Thyroid gland (tissue), 4 donors: ENCODE measurements around the gene PTPRC. TPM values are rescaled to one million over a fixed set of nuclear protein-coding genes. Genes with fewer than 3 reads are reported as not detected.

Experiments
- DNase-seq, 2 donors: peaks; one replicate each; pipeline ENCODE4 v3.0.0-alpha.2; 2019
- H3K27ac ChIP-seq, 3 donors: fragments of 200-600 bp; sonication (generic); 1 replicate in 2 of 3; 2 replicates in 1 of 3; pipeline ENCODE4 v1.5.1; 2016 to 2019; ENCODE audit warnings: mild to moderate bottlenecking in 1 of 3, moderate library complexity in 1 of 3
- H3K27me3 ChIP-seq: fragments of 200-600 bp; sonication (generic); one replicate; pipeline ENCODE4 v1.5.1; 2019
- H3K36me3 ChIP-seq, 2 donors: fragments of 200-600 bp; sonication (generic); one replicate each; pipeline ENCODE4 v1.5.1; 2016 to 2019
- H3K4me1 ChIP-seq, 2 donors: fragments of 200-600 bp; sonication (generic); one replicate each; pipeline ENCODE4 v1.5.1; 2017 to 2019
- H3K4me3 ChIP-seq, 3 donors: fragments of 200-600 bp; sonication (generic); replicated peaks in 1 of 3; 1 replicate in 2 of 3; 2 replicates in 1 of 3; pipeline ENCODE4 v1.5.1; 2016; ENCODE audit warnings: mild to moderate bottlenecking in 1 of 3
- H3K9me3 ChIP-seq: fragments of 200-600 bp; sonication (generic); one replicate; pipeline ENCODE4 v1.5.1; 2017
- POLR2A ChIP-seq, 2 donors: fragments of 450-650 bp; IDR thresholded peaks; one replicate each; pipeline ENCODE4 v1.6.1; 2017; ENCODE audit warnings: antibody characterized with exemption in 2 of 2, mild to moderate bottlenecking in 2 of 2, moderate library complexity in 1 of 2
- WGBS, 2 donors: methylation state at CpG; one replicate each; pipeline ENCODE4 v1.1.5; 2017; 5-methylcytosine and 5-hydroxymethylcytosine counted together
- intact Hi-C: fragments of 100-400 bp; cut with DNase I; formaldehyde crosslinking; loops from one replicate; pipeline ENCODE4 v1.15.1; 2023
- total RNA-seq, 4 donors: library from RNA; depleted of rRNA; stranded (reverse); fragments of >200 nt; gene quantifications; one replicate each; pipeline ENCODE4 v1.2.3, GENCODE V29; 2016
- TF ChIP-seq, protein P1 (sequence below), 6 experiments: fragments of 200-600 bp in 3 of 6; fragments of 450-650 bp in 3 of 6; sonication (generic) in 3 of 6; IDR thresholded peaks; one replicate each; pipeline ENCODE4 v1.5.1; 2016 to 2019; ENCODE audit warnings: antibody characterized with exemption in 6 of 6, mild to moderate bottlenecking in 2 of 6, inconsistent platforms in 1 of 6, moderate library complexity in 1 of 6

The PTPRC gene
- total RNA-seq, 4 donors from 2014 or later, result 11.5 to 23.8 (median 16.9) TPM

DNA sequence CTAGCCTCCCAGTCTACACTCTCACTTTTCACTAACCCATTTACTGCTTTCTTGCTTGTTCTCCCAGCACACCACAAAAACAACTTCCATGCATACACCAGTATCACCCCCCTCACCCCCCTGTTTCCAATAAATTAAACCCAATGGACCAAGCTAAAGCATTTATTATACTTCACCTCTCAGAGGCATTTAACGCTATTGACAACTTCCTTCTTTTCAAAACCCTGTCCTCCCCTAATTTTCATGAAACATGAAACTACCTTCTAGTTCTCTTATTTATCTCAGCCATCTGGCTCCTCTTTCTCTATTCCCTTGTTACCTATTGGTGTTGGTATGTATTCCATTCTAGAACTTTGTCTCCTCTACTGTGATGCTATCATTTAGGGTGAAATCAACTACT is 32.3 kb downstream of the PTPRC start:
- H3K27me3 ChIP-seq, result no peaks in the 10 kb centered on the region
- no peak overlapping the region for H3K27ac ChIP-seq
- no peaks in the 10 kb centered on the region for H3K9me3 ChIP-seq
- intact Hi-C loops, result no loop called here
- H3K4me3 ChIP-seq, result no peak overlapping the region
- 74 to 79% methylated on average over 1 of the region's 1 CpG for WGBS, 2 donors
- H3K36me3 ChIP-seq, result no peaks in the 10 kb centered on the region
- no peak for DNase-seq
- H3K4me1 ChIP-seq, result no peaks in the 10 kb centered on the region
- TF ChIP-seq POLR2A (IDR thresholded peaks at IDR 0.05), result no peak
- TF ChIP-seq, protein P1, sequence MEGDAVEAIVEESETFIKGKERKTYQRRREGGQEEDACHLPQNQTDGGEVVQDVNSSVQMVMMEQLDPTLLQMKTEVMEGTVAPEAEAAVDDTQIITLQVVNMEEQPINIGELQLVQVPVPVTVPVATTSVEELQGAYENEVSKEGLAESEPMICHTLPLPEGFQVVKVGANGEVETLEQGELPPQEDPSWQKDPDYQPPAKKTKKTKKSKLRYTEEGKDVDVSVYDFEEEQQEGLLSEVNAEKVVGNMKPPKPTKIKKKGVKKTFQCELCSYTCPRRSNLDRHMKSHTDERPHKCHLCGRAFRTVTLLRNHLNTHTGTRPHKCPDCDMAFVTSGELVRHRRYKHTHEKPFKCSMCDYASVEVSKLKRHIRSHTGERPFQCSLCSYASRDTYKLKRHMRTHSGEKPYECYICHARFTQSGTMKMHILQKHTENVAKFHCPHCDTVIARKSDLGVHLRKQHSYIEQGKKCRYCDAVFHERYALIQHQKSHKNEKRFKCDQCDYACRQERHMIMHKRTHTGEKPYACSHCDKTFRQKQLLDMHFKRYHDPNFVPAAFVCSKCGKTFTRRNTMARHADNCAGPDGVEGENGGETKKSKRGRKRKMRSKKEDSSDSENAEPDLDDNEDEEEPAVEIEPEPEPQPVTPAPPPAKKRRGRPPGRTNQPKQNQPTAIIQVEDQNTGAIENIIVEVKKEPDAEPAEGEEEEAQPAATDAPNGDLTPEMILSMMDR (IDR thresholded peaks at IDR 0.05), result no peak

DNA sequence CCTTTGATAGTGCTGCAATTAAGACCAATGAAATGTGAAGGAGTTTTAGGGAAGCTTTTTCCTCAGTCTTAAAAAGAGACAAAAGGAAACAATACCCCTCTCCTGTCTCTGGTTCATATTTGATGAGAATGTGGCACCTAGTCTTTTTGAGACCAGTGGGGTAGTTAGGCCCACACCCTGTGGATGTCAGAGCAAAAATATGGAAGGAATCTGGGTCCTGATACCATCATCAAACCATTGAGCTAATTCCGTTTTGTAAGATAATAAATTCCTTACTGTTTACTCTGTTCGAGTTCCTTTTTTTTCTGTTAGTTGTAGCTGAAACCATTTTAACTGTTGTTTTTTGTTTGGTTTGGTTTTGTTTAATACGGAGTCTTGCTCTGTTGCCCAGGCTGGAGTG is 33.3 kb downstream of the PTPRC start:
- 86 to 95% methylated on average over 3 of the region's 3 CpGs for WGBS, 2 donors
- intact Hi-C loops, result no loop called here
- Histone ChIP-seq H3K36me3 (no peaks in the 10 kb centered on the region), H3K4me1 (no peaks in the 10 kb centered on the region), H3K27ac (no peak overlapping the region), H3K4me3 (no peak overlapping the region), H3K9me3 (no peaks in the 10 kb centered on the region), H3K27me3 (no peaks in the 10 kb centered on the region)
- DNase-seq, result no peak
- no peak for TF ChIP-seq POLR2A (IDR thresholded peaks at IDR 0.05)
- TF ChIP-seq, protein P1 (IDR thresholded peaks at IDR 0.05), result no peak

DNA sequence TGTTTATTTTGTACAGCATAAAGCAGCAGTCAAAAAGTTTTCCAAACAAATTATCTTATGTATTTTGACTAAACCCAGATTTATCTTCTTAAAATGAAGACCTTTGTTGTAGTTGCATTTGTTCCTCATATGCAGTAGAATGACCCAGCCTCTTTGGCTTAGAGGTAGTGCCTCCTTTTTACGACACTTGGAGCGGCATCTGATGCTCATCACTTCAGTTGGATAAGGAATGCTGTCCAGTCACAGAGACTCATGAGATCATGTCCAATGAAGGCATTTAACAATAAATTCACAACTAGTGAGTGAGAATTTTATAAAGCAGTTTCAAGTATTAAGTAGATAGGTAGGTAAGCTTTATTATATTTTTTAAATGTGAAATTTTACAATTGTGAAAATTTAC is 35.2 kb downstream of the PTPRC start:
- Histone ChIP-seq H3K4me3 (no peak overlapping the region), H3K4me1 (no peaks in the 10 kb centered on the region), H3K27ac (no peak overlapping the region), H3K27me3 (no peaks in the 10 kb centered on the region), H3K36me3 (no peaks in the 10 kb centered on the region), H3K9me3 (no peaks in the 10 kb centered on the region)
- intact Hi-C loops, result no loop called here
- TF ChIP-seq, protein P1 (IDR thresholded peaks at IDR 0.05), result no peak
- no peak for TF ChIP-seq POLR2A (IDR thresholded peaks at IDR 0.05)
- 90 to 99% methylated on average over 2 of the region's 2 CpGs for WGBS, 2 donors
- DNase-seq, result no peak

DNA sequence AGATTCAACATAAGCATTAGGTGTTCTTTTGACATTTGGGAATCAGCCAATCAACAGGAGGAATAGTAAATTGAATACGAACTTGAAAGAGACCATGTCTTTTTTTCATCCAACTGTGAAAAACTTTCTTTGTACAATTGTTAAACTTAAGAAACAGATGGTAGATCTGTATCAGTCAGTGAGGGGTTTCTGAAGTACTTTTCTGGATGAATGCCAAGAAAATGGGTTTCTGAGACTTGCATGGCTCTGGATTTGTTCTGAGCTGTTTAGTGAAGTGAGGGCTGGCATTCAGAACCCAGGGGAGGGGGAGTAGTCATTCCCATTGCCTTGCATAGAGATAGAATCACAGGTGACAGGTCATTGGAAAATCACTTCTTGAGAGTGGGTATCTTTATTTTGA is 37.4 kb downstream of the PTPRC start:
- H3K4me3 ChIP-seq, result no peak overlapping the region
- no peaks in the 10 kb centered on the region for H3K27me3 ChIP-seq
- TF ChIP-seq POLR2A (IDR thresholded peaks at IDR 0.05), result no peak
- TF ChIP-seq, protein P1 (IDR thresholded peaks at IDR 0.05), result no peak
- no peaks in the 10 kb centered on the region for H3K36me3 ChIP-seq
- no peak for DNase-seq
- H3K4me1 ChIP-seq, result no peaks in the 10 kb centered on the region
- 31 to 47% methylated on average over 1 of the region's 1 CpG for WGBS, 2 donors
- H3K9me3 ChIP-seq, result no peaks in the 10 kb centered on the region
- intact Hi-C loops, result no loop called here
- H3K27ac ChIP-seq, result no peak overlapping the region

DNA sequence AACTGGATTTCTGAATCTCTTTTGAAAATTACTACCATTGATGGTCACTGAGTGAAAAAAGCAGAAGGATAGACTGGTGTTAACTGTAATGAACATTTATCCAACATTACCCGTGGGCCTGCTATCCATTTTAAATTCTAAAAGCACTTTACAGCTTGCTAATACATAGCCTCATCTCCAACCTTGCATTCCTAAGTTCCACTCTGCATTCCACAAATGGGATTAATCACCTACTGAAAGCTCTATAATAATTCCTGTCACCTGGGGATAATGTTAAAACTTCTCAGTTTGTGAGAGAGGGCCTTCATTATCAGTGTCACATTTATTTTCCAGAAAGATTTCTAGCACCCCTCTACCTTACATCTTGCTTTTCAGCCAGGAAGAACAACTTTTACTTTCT is 38.2 kb downstream of the PTPRC start:
- Histone ChIP-seq H3K27ac (no peak overlapping the region), H3K4me3 (no peak overlapping the region), H3K4me1 (peaks cover 0 to 4% of the 10 kb centered on the region in 2 donors), H3K36me3 (no peaks in the 10 kb centered on the region), H3K27me3 (no peaks in the 10 kb centered on the region), H3K9me3 (no peaks in the 10 kb centered on the region)
- 68 to 69% methylated on average over 1 of the region's 1 CpG for WGBS, 2 donors
- intact Hi-C loops, result no loop called here
- DNase-seq, result no peak
- TF ChIP-seq POLR2A (IDR thresholded peaks at IDR 0.05), result no peak
- TF ChIP-seq, protein P1 (IDR thresholded peaks at IDR 0.05), result no peak
